GM23248 (cell line): ENCODE measurements around the gene PLXDC2. TPM values are rescaled to one million over a fixed set of nuclear protein-coding genes. Genes with fewer than 3 reads are reported as not detected.

Experiments used
- DNase-seq: peaks from one replicate; pipeline ENCODE4 v3.0.0-alpha.2; 2015
- H2AFZ ChIP-seq: fragments of 200-600 bp; sonication (generic); 2 replicates; pipeline ENCODE4 v1.6.1; 2016; ENCODE audit warnings: antibody characterized with exemption
- H3F3A ChIP-seq: fragments of 200-600 bp; sonication (generic); 2 replicates; pipeline ENCODE4 v1.6.1; 2016; ENCODE audit warnings: mild to moderate bottlenecking, antibody characterized with exemption, mixed run types; ENCODE audit not compliant: insufficient read depth
- H3K27ac ChIP-seq: fragments of 200-600 bp; sonication (generic); 2 replicates; pipeline ENCODE4 v1.5.1; 2016; ENCODE audit warnings: mild to moderate bottlenecking
- H3K27me3 ChIP-seq: fragments of 200-600 bp; sonication (generic); replicated peaks from 2 replicates; pipeline ENCODE4 v1.6.1; 2016; ENCODE audit warnings: mild to moderate bottlenecking; ENCODE audit not compliant: insufficient read depth
- H3K36me3 ChIP-seq: fragments of 200-600 bp; sonication (generic); 2 replicates; pipeline ENCODE4 v1.6.1; 2016; ENCODE audit warnings: low read depth, mild to moderate bottlenecking
- H3K4me1 ChIP-seq: fragments of 200-600 bp; sonication (generic); 2 replicates; pipeline ENCODE4 v1.6.1; 2016; ENCODE audit warnings: mild to moderate bottlenecking; ENCODE audit not compliant: insufficient read depth
- H3K4me2 ChIP-seq: fragments of 200-600 bp; sonication (generic); one replicate; pipeline ENCODE4 v1.6.1; 2016; ENCODE audit warnings: mild to moderate bottlenecking; ENCODE audit not compliant: unreplicated experiment
- H3K4me3 ChIP-seq: fragments of 200-600 bp; sonication (generic); 2 replicates; pipeline ENCODE4 v1.5.1; 2016; ENCODE audit warnings: mild to moderate bottlenecking
- H3K79me2 ChIP-seq: fragments of 200-600 bp; sonication (generic); 2 replicates; pipeline ENCODE4 v1.6.1; 2016; ENCODE audit warnings: mild to moderate bottlenecking; ENCODE audit not compliant: insufficient read depth
- H3K9ac ChIP-seq: fragments of 200-600 bp; sonication (generic); 2 replicates; pipeline ENCODE4 v1.6.1; 2016; ENCODE audit warnings: mild to moderate bottlenecking
- H3K9me2 ChIP-seq: fragments of 200-600 bp; sonication (generic); 2 replicates; pipeline ENCODE4 v1.6.1; 2016; ENCODE audit warnings: mixed run types, mild to moderate bottlenecking, moderate library complexity; ENCODE audit not compliant: insufficient read depth
- H3K9me3 ChIP-seq: fragments of 200-600 bp; sonication (generic); one replicate; pipeline ENCODE4 v1.6.1; 2017; ENCODE audit warnings: low read depth
- H4K20me1 ChIP-seq: fragments of 200-600 bp; sonication (generic); 2 replicates; pipeline ENCODE4 v1.6.0; 2016; ENCODE audit not compliant: insufficient read depth
- EZH2 ChIP-seq: fragments of 200-600 bp; sonication (generic); IDR thresholded peaks from 2 replicates; pipeline ENCODE4 v1.6.1; 2018; ENCODE audit warnings: antibody characterized with exemption, mild to moderate bottlenecking; ENCODE audit not compliant: insufficient read depth, poor library complexity, severe bottlenecking
- EZH2phosphoT487 ChIP-seq: fragments of 200-600 bp; sonication (generic); IDR thresholded peaks from 2 replicates; pipeline ENCODE4 v1.6.1; 2018; ENCODE audit warnings: antibody characterized with exemption, moderate library complexity, mild to moderate bottlenecking, low read depth; ENCODE audit not compliant: insufficient read depth
- WGBS, 2 experiments: methylation state at CpG; one replicate each; pipeline ENCODE4 v1.1.6; 2015 to 2017; ENCODE audit warnings: low lambda C conversion rate in 2 of 2, low coverage in 1 of 2; ENCODE audit errors: missing lambda C conversion rate in 2 of 2; 5-methylcytosine and 5-hydroxymethylcytosine counted together
- in situ Hi-C: fragments of 300-500 bp; cut with MboI; formaldehyde crosslinking; loops from 2 replicates; pipeline ENCODE4 v1.15.0; 2020
- polyA plus RNA-seq: library from polyadenylated mRNA; unstranded; fragments of >200 nt; fragmentation: Nextera tagmentation; extraction: Ambion mirVana; gene quantifications from 2 replicates; pipeline ENCODE4 v1.2.1, GENCODE V29; 2016
- total RNA-seq: library from RNA; depleted of rRNA; stranded (reverse); fragments of >200 nt; shearing (Covaris generic); gene quantifications from 2 replicates; pipeline ENCODE4 v1.2.3, GENCODE V29; 2014

Gene PLXDC2
- total and polyA plus RNA-seq, 2 experiments from 2014 or later, result 0.81 to 2.3 TPM

DNA sequence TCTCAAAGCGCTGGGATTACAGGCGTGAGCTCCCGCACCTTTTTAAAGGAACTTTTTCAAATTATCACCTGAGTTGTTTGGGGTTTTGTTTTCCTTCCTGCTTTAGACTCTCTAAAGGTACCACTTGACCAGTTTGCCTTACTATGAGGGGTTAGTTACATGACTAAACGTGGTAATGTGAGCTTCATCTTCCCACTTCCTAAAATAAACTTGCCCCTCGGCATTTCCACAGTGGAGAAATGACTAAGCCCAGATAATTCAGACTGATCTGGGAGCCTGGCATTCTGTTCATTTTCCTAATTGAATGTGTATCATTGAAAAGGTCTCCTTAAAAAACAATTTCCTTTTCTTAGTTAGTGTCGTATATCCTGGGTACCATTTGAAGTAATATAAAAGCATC lies 163.4 kb downstream of the PLXDC2 start:
- in situ Hi-C loops, result no loop called here
- no peaks in the 10 kb centered on the region for H3K36me3 ChIP-seq
- no peaks in the 10 kb centered on the region for H3K9me3 ChIP-seq
- no peak overlapping the region for H3K27ac ChIP-seq
- no peak for TF ChIP-seq EZH2
- no peak for TF ChIP-seq EZH2phosphoT487
- H3K4me2 ChIP-seq, result no peak overlapping the region
- no peak overlapping the region for H2AFZ ChIP-seq
- DNase-seq, result no peak
- no peaks in the 10 kb centered on the region for H3K9me2 ChIP-seq
- H3K4me3 ChIP-seq, result no peak overlapping the region
- no peak overlapping the region for H3K9ac ChIP-seq
- no peaks in the 10 kb centered on the region for H3K4me1 ChIP-seq
- no peaks in the 10 kb centered on the region for H3K79me2 ChIP-seq
- no peaks in the 10 kb centered on the region for H4K20me1 ChIP-seq
- no peaks in the 10 kb centered on the region for H3F3A ChIP-seq
- no peaks in the 10 kb centered on the region for H3K27me3 ChIP-seq
- 57 to 60% methylated on average over 6 of the region's 6 CpGs for WGBS, 2 experiments

- Histone ChIP-seq H3F3A (no peaks in the 10 kb centered on the region), H3K9ac (no peak overlapping the region), H3K36me3 (no peaks in the 10 kb centered on the region), H3K4me2 (no peak overlapping the region), H3K27me3 (no peaks in the 10 kb centered on the region), H3K4me1 (no peaks in the 10 kb centered on the region), H3K4me3 (no peak overlapping the region), H3K79me2 (no peaks in the 10 kb centered on the region), H3K27ac (no peak overlapping the region), H2AFZ (no peak overlapping the region), H3K9me3 (no peaks in the 10 kb centered on the region), H4K20me1 (no peaks in the 10 kb centered on the region), H3K9me2 (no peaks in the 10 kb centered on the region)
- 70 to 76% methylated on average over 5 of the region's 5 CpGs for WGBS, 2 experiments
- DNase-seq, result no peak
- TF ChIP-seq EZH2phosphoT487, result no peak
- in situ Hi-C loops, result no loop called here
Measured at GRCh38 chr10:19983880-19984565, 167.8 kb downstream of the PLXDC2 start.

GRCh38 chr10:19985745-19986144 lies 169.5 kb downstream of the PLXDC2 start:
- no peak overlapping the region for H3K9ac ChIP-seq
- H3K27ac ChIP-seq, result no peak overlapping the region
- no peaks in the 10 kb centered on the region for H4K20me1 ChIP-seq
- H3K9me3 ChIP-seq, result no peaks in the 10 kb centered on the region
- DNase-seq, result no peak
- WGBS, 2 experiments, result 44 to 52% methylated on average over 3 of the region's 3 CpGs
- no peaks in the 10 kb centered on the region for H3K4me1 ChIP-seq
- in situ Hi-C loops, result no loop called here
- H3K27me3 ChIP-seq, result no peaks in the 10 kb centered on the region
- H3F3A ChIP-seq, result no peaks in the 10 kb centered on the region
- TF ChIP-seq EZH2phosphoT487 (no peak), EZH2 (no peak)
- H3K4me3 ChIP-seq, result no peak overlapping the region
- H3K4me2 ChIP-seq, result no peak overlapping the region
- no peaks in the 10 kb centered on the region for H3K9me2 ChIP-seq
- H3K79me2 ChIP-seq, result no peaks in the 10 kb centered on the region
- no peaks in the 10 kb centered on the region for H3K36me3 ChIP-seq
- no peak overlapping the region for H2AFZ ChIP-seq

- H3K9me3 ChIP-seq, result no peaks in the 10 kb centered on the region
Measured at GRCh38 chr10:19986591-19986990, 170.4 kb downstream of the PLXDC2 start.

More at GRCh38 chr10:19986591-19986990, 170.4 kb downstream of the PLXDC2 start:
- in situ Hi-C loops, result no loop called here
- no peak overlapping the region for H3K9ac ChIP-seq
- TF ChIP-seq EZH2 (no peak), EZH2phosphoT487 (no peak)
- H3K4me2 ChIP-seq, result no peak overlapping the region
- no peak overlapping the region for H2AFZ ChIP-seq
- 57 to 65% methylated on average over 2 of the region's 2 CpGs for WGBS, 2 experiments
- H3K4me1 ChIP-seq, result no peaks in the 10 kb centered on the region
- H3K79me2 ChIP-seq, result no peaks in the 10 kb centered on the region
- no peaks in the 10 kb centered on the region for H3F3A ChIP-seq
- no peak overlapping the region for H3K4me3 ChIP-seq
- H3K27ac ChIP-seq, result no peak overlapping the region
- H3K36me3 ChIP-seq, result no peaks in the 10 kb centered on the region
- no peaks in the 10 kb centered on the region for H3K27me3 ChIP-seq
- H4K20me1 ChIP-seq, result no peaks in the 10 kb centered on the region
- no peaks in the 10 kb centered on the region for H3K9me2 ChIP-seq
- no peak for DNase-seq
